Measurements from ENCODE around the gene ADGRL3. TPM values are rescaled to one million over a fixed set of nuclear protein-coding genes. Genes with fewer than 3 reads are reported as not detected.

The ADGRL3 gene
- total RNA-seq, 3 donors from 2014 or later (not counting 1 experiment from before 2014, with no cell fraction given), result not detected

DNA sequence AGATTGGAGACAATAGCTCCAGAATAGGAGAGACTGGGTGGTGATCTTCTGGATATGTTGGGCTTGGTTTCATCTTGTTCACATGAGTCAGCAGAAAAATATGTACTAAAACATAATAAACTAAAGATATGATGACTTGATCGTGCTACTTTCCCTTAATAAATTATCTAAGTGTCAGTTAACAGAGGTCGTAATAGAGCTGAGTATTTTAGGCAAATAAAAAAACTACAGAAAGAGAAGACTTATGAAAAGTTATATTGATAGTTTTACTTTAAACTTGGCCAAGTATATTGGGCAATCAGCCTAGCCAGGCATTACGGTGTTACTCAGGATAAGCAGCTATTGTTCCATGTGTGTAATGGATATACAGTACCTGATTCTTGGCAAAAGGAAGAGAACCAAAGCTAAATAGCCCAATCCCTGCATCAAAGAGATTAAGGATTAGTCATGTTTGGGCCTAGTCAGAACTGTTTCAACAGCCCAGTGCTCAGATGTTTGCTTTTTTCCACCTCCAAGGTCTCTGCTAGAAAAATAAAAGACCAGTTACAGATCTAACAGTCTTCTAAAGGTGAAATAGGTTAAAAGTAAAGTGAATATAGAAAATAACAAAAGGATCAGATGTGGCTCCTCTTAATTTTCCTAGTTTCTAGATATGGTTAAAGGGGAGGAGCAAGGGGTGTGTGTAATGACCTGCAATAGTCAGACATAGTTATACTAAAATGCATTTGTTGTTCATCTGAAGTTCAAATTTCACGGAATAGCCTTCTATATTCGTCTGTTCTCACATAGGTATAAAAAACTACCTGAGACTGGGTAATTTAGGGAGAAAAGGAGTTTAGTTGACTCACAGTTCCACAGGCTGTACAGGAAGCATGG is 262.6 kb downstream of the ADGRL3 start:
- Histone ChIP-seq H3K9me3 (ENCODE audit: control insufficient read depth, insufficient read depth, low read length) (no peaks in the 10 kb centered on the region), H3K4me1 (ENCODE audit: control insufficient read depth, insufficient read depth, low read length) (no peaks in the 10 kb centered on the region), H3K36me3 (ENCODE audit: control insufficient read depth, insufficient read depth, low read length) (no peaks in the 10 kb centered on the region), H3K4me3 (ENCODE audit: low read length) (no peak overlapping the region), H3K27me3 (ENCODE audit: control insufficient read depth, insufficient read depth, low read length) (no peaks in the 10 kb centered on the region), H3K27ac (ENCODE audit: low read length) (no peak overlapping the region)
- TF ChIP-seq, protein P1, sequence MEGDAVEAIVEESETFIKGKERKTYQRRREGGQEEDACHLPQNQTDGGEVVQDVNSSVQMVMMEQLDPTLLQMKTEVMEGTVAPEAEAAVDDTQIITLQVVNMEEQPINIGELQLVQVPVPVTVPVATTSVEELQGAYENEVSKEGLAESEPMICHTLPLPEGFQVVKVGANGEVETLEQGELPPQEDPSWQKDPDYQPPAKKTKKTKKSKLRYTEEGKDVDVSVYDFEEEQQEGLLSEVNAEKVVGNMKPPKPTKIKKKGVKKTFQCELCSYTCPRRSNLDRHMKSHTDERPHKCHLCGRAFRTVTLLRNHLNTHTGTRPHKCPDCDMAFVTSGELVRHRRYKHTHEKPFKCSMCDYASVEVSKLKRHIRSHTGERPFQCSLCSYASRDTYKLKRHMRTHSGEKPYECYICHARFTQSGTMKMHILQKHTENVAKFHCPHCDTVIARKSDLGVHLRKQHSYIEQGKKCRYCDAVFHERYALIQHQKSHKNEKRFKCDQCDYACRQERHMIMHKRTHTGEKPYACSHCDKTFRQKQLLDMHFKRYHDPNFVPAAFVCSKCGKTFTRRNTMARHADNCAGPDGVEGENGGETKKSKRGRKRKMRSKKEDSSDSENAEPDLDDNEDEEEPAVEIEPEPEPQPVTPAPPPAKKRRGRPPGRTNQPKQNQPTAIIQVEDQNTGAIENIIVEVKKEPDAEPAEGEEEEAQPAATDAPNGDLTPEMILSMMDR (IDR thresholded peaks at IDR 0.05), result no peak
- DNase-seq (no peak), ATAC-seq (no peak)
- 67% methylated on average over 2 of the region's 5 CpGs for WGBS (ENCODE audit: insufficient coverage)
- H3K4me1 Mint-ChIP-seq, result no peaks in the 10 kb centered on the region
- H3K36me3 Mint-ChIP-seq, result peaks cover 15% of the 10 kb centered on the region
- H3K9me3 Mint-ChIP-seq, result peaks cover 16 to 18% of the 10 kb centered on the region in 2 donors
- no peak overlapping the region for H3K27ac Mint-ChIP-seq
- no peak overlapping the region for H3K4me3 Mint-ChIP-seq
- no peaks in the 10 kb centered on the region for H3K27me3 Mint-ChIP-seq (ENCODE audit: low read depth in 2 of 2)
- intact Hi-C loops (cut with micrococcal nuclease), result no loop called here

DNA sequence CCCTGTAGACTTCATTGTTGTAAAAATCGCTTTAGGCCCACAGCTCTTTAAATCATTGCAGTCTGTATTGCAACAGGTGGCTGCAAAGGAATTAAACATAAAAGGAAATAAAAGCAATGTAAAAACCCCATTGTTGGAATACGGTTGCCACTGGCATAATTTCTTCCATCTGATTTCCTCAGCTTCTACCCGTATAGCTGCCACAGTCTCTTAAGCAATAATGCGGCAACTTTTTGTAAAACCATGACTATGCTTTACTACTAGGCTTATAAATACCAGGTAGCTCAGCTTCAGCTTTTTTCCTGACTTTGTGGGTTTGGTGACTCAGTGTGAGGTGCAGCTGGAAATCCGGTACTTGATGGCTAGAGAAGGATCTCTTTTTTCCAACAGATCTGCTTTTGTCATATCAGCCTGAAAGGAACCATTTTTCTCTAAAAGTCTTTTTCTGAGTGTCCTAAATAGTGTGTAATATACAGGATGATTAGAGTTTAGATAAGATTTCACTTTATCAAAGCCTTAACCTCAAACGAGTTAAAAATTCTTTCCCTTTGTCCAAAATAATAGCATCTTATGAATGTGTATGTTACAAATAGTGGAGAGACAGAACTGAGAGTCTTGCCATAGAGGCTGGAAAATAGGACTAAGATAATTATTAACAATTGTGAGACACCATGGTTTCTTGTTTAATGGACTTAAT is 268.0 kb downstream of the ADGRL3 start:
- no peaks in the 10 kb centered on the region for H3K27me3 Mint-ChIP-seq (ENCODE audit: low read depth in 2 of 2)
- H3K4me1 Mint-ChIP-seq, result no peaks in the 10 kb centered on the region
- Histone ChIP-seq H3K4me1 (ENCODE audit: control insufficient read depth, insufficient read depth, low read length) (no peaks in the 10 kb centered on the region), H3K27ac (ENCODE audit: low read length) (no peak overlapping the region), H3K4me3 (ENCODE audit: low read length) (no peak overlapping the region), H3K27me3 (ENCODE audit: control insufficient read depth, insufficient read depth, low read length) (no peaks in the 10 kb centered on the region), H3K9me3 (ENCODE audit: control insufficient read depth, insufficient read depth, low read length) (no peaks in the 10 kb centered on the region), H3K36me3 (ENCODE audit: control insufficient read depth, insufficient read depth, low read length) (no peaks in the 10 kb centered on the region)
- ATAC-seq (no peak), DNase-seq (no peak)
- H3K27ac Mint-ChIP-seq, result no peak overlapping the region
- peaks cover 11 to 12% of the 10 kb centered on the region in 2 donors for H3K9me3 Mint-ChIP-seq
- intact Hi-C loops (cut with micrococcal nuclease), result no loop called here
- WGBS (ENCODE audit: insufficient coverage), result 77% methylated on average over 5 of the region's 6 CpGs
- H3K36me3 Mint-ChIP-seq, result peaks cover 13% of the 10 kb centered on the region
- no peak overlapping the region for H3K4me3 Mint-ChIP-seq
- TF ChIP-seq, protein P1 (IDR thresholded peaks at IDR 0.05), result no peak

DNA sequence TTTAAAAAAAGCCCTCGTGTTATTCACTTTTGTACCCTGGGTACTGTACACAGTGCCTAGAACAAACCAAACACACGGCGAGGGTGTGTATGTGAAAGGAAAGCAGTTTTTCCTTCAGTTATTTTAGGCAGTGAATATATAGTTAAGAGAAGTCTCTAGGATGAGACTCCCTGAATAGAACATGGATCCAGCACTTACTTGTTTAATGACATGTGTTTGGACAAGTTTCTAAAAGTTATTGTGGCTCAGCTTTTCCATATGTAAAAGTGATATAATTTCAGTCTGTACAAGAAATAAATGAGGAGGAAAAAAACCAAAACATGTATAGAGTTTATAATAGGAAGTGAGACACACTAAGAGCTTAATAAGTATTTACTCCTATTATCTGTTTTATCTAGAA is 273.2 kb downstream of the ADGRL3 start:
- Mint-ChIP-seq H3K36me3 (peaks cover 14% of the 10 kb centered on the region), H3K9me3 (peaks cover 6 to 8% of the 10 kb centered on the region in 2 donors), H3K4me3 (no peak overlapping the region), H3K27ac (no peak overlapping the region), H3K4me1 (no peaks in the 10 kb centered on the region), H3K27me3 (ENCODE audit: low read depth in 2 of 2) (no peaks in the 10 kb centered on the region)
- intact Hi-C loops (cut with micrococcal nuclease), result no loop called here
- no peaks in the 10 kb centered on the region for H3K27me3 ChIP-seq (ENCODE audit: control insufficient read depth, insufficient read depth, low read length)
- ATAC-seq, result no peak
- no peak overlapping the region for H3K4me3 ChIP-seq (ENCODE audit: low read length)
- H3K27ac ChIP-seq (ENCODE audit: low read length), result no peak overlapping the region
- WGBS (ENCODE audit: insufficient coverage), result 87% methylated on average over 3 of the region's 3 CpGs
- no peaks in the 10 kb centered on the region for H3K4me1 ChIP-seq (ENCODE audit: control insufficient read depth, insufficient read depth, low read length)
- no peak for DNase-seq
- no peaks in the 10 kb centered on the region for H3K36me3 ChIP-seq (ENCODE audit: control insufficient read depth, insufficient read depth, low read length)
- TF ChIP-seq, protein P1 (IDR thresholded peaks at IDR 0.05), result no peak
- H3K9me3 ChIP-seq (ENCODE audit: control insufficient read depth, insufficient read depth, low read length), result no peaks in the 10 kb centered on the region
